ENCODE results near the gene NDUFS7.
"Not testable (repeated sequence)": the region's sequence is repeated elsewhere in the genome, so short reads cannot be mapped to it uniquely, and the experiment has no call there.

The NDUFS7 gene

DNA sequence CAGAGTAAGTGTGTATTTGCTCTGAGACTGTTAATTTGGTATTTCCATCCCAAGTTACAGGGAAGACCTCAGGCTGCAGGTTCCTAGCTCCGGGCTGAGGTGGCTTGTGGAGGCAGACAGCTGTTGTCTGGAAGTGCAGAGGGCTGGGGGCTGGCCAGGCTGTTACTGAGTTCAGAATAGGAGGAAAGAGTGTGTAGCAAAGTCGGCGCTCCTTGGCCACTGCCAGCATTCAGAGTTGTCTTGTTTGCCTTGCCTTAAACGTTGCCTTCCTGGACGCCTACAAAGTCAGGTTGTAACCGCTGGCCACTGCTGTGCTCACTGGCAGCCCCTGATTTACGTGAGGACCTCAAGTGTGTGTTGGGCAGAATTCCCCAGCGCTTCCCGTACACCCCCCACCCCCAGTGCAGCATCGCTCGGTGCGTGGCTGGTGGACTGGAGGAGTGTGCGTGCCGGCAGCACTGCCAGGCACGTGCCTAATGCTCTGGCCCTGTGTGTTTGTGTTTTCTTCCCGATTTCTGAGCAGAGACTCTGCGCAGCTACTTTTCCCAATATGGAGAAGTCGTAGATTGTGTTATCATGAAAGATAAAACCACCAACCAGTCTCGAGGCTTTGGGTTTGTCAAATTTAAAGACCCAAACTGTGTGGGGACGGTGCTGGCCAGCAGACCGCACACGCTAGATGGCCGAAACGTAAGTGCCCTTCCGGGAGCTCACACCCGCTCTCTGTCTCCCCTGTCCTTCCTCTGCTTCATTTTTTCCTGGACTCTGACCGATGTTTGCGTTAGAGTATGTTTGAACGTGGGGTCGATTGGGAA is 34.2 kb downstream of the NDUFS7 start:
- DNase-seq (ENCODE audit: low read depth in 2 of 2) = no peak

DNA sequence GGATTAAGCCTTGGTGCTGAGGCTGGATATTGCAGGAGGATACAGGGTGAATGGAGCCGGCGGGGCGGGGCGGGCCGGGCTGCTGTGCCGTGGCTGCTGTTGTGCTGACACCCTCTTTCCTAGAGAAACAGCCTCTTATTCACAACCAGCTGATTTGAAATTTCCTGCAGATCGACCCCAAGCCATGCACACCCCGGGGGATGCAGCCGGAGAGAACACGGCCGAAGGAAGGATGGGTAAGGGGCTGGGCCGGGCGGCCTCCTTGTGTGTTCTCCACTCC is 34.7 kb downstream of the NDUFS7 start:
- no peak for DNase-seq (ENCODE audit: low read depth in 2 of 2)

DNA sequence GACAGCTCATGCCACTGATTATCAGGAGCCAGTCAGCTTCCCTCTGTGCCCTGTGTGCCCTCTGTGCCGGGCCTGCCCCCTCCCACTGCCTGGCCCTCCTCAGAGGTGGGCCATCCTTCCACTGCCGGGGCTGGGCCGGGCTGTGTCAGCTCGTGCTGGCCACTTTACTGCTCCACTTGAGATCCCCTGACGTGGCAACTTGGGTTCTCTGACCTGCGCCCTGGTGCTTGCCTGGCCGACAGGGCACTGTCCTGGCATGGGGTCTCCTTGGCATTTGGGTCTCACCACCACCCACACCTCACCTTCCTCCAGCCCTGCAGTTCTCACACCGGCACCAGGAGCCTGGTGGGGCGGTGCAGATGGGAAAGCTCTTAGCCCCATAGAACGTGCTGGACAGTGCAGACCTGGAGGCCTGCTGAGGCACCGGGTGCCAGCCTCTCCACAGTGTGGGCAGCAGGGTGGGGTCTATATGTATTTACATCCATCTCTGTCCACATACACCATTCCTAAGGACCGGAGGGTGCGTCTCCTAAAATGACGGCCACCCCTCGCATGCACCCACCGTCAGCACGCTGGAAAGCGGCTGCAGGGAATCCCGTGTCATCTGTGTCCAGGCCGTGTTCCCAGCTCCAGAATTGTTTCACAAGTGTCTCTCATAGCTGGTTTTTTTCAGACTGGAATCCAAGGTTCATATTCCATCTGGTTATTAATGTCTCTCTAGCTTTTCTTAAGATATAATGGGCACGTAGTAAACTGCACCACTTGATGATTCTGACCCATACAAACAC is 35.4 kb downstream of the NDUFS7 start:
- no peak for DNase-seq (ENCODE audit: low read depth in 2 of 2)

DNA sequence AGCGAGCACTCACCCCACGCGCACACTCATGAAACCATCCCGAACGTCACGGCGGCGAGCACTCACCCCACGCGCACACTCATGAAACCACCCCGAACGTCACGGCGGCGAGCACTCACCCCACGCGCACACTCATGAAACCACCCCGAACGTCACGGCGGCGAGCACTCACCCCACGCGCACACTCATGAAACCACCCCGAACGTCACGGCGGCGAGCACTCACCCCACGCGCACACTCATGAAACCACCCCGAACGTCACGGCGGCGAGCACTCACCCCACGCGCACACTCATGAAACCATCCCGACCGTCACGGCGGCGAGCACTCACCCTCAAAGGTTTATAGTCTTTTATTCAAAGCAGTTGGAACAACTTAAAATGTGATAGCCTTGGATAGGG is 36.4 kb downstream of the NDUFS7 start:
- not testable (repeated sequence) for DNase-seq (ENCODE audit: low read depth in 2 of 2)

DNA sequence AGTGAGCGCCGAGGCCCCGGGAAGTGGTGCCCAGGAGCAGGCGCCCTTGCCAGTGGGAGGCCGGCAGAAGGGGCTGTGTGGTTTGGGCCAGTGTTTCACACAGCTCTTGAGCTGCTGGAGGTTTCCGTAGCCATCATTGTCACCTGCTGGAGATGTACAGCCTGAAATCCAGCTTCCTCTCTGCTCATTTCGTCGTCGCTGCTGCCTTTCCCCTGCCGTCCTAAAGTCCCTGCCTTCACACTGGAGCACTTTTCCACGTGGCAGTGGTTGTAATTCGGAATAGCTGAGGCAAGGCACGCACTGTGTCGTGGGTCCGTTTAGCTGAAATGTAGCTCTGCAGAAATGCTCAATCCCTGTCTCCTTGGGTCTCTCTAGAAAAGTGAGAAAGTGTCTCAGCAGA is 36.9 kb downstream of the NDUFS7 start:
- DNase-seq (ENCODE audit: low read depth in 2 of 2) = no peak

DNA sequence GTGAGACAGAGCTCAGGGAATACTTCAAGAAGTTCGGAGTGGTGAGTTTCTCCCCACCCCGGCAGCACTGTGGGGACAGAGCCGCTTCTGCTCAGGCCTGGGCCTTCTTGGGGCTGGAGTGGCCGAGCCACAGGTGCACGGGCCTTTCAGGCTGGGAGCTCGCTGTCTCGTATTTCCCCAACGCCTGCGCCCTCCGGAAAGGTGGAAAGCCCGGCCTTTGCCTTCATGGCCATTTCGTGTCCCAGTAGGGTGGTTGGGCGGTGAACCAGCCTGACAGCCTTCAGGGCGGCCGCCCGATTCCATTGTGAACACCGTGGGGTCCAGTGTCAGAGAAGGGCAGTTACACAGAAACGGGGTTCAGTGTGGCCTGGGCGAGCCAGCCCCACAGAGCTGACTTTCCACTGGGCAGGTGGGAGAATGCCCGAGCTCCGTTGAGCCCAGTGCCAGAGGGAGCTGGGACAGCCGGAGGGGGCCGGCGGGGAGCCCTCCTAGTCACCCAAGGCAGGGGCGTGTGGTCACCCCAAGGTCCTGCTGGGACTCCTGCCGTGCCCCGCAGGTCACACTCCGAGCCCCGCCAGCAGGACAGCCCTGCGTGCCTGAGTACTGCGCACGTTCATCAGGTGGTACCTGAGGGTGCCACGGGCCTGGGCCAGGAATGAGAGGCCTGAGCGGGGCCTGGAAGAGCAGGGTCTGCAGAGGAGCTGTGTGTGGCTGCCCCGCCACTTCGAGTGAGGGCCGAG is 37.7 kb downstream of the NDUFS7 start:
- DNase-seq (ENCODE audit: low read depth in 2 of 2) = no peak

DNA sequence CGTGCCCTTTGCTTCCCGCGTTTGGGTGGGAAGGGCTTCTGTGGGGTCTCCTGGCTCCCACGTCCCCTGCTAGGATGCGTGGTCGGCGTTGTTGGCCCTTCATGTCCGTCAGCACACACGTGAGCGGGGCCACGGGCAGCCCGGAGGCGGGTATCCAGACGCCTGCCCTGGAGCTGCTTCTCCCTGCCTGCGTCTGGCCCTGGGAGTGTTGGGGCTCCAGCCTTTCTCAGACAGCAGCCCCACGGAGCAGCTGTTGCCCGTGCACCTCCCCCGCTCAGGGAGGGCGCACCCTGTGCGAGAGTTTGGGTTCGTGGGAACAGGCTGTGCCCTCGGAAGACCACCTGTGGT is 38.2 kb downstream of the NDUFS7 start:
- no peak for DNase-seq (ENCODE audit: low read depth in 2 of 2)

DNA sequence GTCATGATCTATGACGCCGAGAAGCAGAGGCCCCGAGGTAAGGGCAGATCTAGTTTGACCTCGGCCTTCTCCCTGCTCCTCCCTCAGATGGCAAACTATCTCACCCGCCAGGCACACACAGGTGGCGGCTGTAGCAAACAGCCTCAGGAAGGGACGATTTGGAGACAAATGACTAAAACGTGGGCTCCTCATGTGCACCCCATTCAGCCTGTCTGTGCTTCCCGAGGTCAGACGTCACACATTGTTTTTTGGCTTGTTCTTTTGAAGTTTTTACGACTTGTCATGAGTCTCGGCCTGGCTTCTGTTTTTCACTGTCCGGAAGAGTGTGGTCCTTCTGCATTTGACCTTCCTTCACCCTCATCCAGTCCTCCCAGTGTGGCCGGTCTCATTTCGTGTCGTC is 38.7 kb downstream of the NDUFS7 start:
- no peak for DNase-seq (ENCODE audit: low read depth in 2 of 2)

DNA sequence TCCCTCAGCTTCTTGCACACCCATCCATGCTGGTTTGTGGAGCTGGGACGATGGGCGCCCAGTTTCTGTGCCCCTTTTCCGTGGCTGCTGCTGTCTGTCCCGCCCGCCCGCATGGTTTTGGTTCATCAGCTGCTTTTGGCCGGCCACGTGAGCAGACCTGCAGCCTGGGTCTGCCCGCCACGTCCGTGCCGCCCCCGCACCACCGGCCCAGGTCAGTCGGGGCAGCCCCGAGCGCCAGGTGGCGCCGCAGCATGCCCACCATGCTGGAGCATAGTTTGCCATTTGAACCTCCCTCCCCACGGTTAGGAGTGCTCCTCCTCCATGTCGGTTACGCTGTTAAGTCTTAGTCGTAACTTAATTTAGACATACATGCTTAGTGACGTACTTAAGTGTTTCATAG is 39.2 kb downstream of the NDUFS7 start:
- no peak for DNase-seq (ENCODE audit: low read depth in 2 of 2)

DNA sequence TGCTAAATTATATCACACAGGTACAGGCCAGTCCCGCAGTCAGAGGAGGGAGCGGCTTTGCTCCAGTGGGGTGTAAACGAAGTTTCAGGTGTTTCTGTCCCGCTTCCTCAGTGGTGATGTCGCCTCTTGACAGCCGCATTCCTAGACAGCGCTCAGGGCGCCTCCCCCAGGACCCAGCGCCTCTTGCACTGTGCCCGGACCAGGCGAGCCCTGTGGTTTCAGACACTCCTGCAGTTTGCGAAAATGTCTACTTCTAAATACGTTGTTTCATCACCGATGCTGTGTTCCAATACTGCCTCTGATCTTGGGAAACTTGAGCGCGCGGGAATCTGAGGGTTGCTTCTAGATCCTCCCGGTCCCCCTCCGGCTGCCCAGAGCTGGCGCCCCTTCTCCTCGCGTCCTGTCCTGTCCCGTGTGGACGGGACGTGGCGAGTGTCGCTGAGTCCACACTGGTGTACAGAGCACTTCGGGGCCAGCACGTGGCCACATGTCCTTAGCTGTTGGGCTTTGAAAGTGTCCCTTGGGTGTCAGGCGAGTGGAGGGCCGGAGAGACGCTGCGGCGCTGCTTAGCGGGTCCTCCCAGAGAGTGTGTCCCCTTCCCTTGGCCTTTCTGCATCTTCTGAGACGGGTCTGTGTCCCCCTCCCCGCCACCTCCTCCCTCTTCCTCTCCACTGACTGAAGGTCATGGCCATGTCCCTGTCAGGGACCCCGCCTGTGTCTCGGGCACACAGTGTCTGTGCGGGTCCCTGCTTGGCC is 39.9 kb downstream of the NDUFS7 start:
- DNase-seq (ENCODE audit: low read depth in 2 of 2) = no peak

DNA sequence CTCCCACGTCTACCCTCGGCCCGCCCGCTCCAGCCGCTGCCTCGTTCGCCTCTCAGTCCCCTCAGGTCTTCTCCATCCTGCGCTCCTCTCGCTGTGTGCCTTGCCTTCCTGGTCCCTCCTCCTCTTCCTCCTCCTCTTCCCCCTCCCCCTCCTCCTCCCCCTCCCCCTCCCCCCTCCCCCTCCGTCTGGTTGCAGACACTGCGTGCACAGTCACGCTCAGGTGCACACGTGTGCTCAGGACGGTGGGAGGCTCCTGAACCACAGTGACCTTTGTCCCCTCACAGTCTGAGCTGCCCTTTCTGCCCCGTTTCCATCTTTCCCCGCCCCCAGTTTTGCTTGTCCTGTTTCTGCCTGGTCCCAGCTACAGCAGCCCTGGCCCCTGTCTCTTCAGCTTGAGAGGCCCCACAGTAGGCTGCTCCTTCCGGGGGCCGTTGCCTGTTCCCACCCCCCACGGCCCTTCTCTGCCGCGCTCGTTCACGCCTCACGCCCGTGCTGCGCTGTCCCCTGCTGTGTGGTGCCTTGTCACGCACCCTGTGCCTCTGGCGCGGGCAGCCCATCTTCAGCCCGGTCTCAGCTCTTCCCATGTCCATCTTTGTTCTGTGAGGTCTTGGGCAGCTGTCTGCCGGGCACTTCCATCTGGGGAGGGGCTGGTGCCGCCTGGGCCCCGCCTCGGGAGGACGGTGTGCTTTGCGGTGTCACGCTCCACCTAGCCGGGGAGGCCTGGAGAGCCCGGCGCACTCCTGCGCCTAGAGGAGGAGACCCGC is 40.7 kb downstream of the NDUFS7 start:
- DNase-seq (ENCODE audit: low read depth in 2 of 2) = no peak

DNA sequence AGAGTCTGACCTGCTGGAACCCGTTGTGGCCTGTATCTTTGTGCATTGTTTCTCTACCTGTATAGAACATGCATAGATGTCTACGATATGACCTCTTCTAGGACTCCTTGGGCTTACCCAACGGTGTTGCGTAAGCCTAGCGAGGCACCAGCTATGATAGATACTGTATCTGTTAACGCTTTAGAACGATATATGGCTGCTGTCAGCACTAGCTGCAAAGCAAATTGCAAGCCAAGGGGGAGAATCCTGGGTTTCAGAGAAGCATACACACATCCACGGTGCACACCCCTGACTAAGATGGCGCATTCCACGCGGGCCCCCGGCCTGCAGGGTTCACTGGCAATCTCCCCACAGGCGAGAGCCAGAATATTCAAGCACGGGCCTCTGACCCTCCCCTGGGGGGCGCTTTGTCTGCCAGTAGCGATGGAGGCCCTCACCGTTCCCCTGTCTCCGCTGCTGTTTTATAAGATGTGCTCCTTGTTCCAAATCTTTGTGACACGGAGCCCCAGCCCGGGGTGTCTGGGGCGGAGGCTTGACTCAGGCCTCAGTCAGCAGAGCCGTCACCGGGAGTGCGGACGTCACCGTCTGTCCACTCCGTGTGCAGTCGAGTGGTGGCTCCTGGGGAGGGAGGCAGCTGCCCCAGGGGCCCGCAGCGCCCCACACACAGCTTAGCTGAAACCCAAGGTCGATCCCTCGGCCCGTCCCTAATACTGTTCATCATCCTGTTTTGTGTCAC is 41.6 kb downstream of the NDUFS7 start:
- no peak for DNase-seq (ENCODE audit: low read depth in 2 of 2)

GRCh38 chr19:1425902-1426301 is 42.2 kb downstream of the NDUFS7 start:
- DNase-seq (ENCODE audit: low read depth in 2 of 2) = no peak

- DNase-seq (ENCODE audit: low read depth in 2 of 2) = no peak
These were observed 43.0 kb downstream of the NDUFS7 start for GRCh38 chr19:1426736-1427135.

DNA sequence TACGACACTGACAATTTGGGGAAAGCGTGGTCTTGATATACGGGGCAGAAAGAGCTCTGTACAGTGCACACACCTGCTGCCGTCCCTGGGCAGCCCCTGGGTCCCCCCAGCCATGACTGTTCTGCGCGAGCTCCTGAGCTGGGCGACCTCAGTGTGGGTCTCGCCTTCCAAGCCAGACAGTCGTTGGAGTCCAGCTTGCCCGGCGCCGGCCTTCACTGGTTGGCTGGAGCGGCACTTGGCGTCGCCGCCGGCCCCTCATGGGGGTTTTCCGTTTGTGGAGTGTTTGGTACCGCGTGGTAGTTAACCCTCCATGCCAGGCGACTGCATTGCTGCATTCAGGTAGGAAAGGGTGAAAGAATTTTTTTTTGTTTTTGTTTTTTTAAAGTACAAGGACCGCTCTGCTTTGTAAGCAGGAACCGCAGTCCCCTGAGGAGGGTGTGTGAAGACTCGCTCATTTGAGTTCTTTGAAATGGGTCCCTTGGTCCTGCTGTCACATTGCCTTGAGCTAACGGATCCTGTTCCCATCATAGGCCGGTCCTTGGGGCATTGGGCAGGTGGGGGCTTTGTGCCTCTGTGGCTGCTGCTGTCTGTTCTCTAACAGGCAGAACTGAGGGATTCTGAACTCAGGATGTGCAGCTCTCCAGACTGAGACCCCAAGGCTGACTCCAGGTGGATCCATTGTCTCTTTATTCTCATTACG is 43.7 kb downstream of the NDUFS7 start:
- DNase-seq (ENCODE audit: low read depth in 2 of 2) = no peak

DNA sequence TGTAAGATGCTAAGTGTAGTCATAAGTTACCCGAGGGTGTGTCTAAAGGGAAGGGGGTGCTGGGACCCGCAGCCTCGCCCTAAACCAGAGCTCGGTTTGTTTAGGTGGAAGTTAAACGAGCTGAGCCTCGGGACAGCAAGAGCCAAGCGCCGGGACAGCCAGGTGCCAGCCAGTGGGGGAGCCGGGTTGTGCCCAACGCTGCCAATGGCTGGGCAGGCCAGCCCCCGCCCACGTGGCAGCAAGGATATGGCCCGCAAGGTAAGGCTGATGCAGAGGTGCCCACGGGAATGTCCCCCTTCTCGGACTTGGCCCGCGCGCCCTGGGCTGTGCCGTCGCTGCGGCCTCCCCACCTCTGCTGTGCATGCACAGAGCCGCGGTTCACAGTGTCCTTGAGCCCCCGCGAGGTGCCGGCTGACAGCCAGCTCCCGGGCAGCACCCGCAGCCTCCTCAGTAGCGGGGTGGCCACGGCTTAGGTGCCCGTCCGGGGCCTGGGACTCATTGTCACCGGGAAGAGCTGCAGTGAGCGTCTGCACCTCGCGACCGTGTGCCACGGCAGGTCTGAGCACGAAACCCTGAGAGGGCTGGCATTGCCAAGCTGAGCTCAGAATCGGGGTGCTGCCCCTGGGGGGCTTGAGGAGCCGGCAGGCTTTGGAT is 45.2 kb downstream of the NDUFS7 start:
- DNase-seq (ENCODE audit: low read depth in 2 of 2) = no peak

DNA sequence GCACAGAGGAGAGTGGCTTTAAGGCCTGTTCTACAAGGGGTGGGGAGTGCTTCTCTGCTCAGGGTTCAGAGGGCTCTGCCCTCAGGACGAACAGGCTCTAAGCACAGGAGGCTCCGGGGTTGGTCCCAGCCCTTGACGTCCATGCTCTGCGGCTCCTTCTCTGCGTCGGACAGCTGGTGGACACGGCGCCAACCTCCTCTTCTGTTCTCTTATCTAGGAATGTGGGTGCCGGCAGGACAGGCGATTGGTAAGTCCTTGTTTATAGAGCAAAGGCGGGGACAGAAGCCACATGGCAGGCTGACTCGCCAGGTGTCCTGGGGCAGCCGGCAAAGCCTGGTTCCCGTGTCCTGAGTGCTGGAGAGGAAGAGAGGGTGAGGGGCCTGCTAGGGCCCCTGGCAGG is 46.0 kb downstream of the NDUFS7 start:
- no peak for DNase-seq (ENCODE audit: low read depth in 2 of 2)

- no peak for DNase-seq (ENCODE audit: low read depth in 2 of 2)
These were observed 46.5 kb downstream of the NDUFS7 start for GRCh38 chr19:1430246-1430645.

GRCh38 chr19:1431759-1432506 is 48.2 kb downstream of the NDUFS7 start:
- DNase-seq (ENCODE audit: low read depth in 2 of 2) = no peak
